Mammary epithelial cell (primary cell): ENCODE measurements around the gene ERCC4.

ENCODE experiments used
- CTCF ChIP-seq, 2 donors: IDR thresholded peaks in 1 of 2; conservative IDR thresholded peaks in 1 of 2; 2 replicates each; pipeline ENCODE4 v1.5.1; 2011 to 2012; ENCODE audit warnings: inconsistent platforms in 2 of 2, low read length in 2 of 2, mild to moderate bottlenecking in 2 of 2, control low read depth in 1 of 2, low read depth in 1 of 2; ENCODE audit not compliant: insufficient read depth in 1 of 2; ENCODE audit errors: extremely low read depth in 1 of 2
- EZH2 ChIP-seq: IDR thresholded peaks from 2 replicates; pipeline ENCODE4 v1.6.1; 2012; ENCODE audit warnings: low read length, inconsistent platforms, borderline replicate concordance

GRCh38 chr16:13883276-13883675 is 36.7 kb upstream of the ERCC4 start:
- TF ChIP-seq CTCF (conservative IDR thresholded peaks at IDR 0.05 in 1 of 2, IDR thresholded peaks at IDR 0.05 in 1 of 2; ENCODE audit: extremely low read depth in 1 of 2, insufficient read depth in 1 of 2, low read depth in 1 of 2, low read length in 2 of 2): no peak
- TF ChIP-seq EZH2: no peak
